NCI-H2029 treated with DMSO at 0.1 percent for 48 hours (cell line): Measurements from ENCODE around the gene CDK6.
"Not testable (repeated sequence)": the region's sequence is repeated elsewhere in the genome, so short reads cannot be mapped to it uniquely, and the experiment has no call there.

ENCODE experiments used
- DNase-seq: peaks from one replicate; lab custom pipeline; 2025; lab: John Stamatoyannopoulos, UW

The CDK6 gene

GRCh38 chr7:92761391-92762097, 74.8 kb downstream of the CDK6 start:
- no peak for DNase-seq

DNA sequence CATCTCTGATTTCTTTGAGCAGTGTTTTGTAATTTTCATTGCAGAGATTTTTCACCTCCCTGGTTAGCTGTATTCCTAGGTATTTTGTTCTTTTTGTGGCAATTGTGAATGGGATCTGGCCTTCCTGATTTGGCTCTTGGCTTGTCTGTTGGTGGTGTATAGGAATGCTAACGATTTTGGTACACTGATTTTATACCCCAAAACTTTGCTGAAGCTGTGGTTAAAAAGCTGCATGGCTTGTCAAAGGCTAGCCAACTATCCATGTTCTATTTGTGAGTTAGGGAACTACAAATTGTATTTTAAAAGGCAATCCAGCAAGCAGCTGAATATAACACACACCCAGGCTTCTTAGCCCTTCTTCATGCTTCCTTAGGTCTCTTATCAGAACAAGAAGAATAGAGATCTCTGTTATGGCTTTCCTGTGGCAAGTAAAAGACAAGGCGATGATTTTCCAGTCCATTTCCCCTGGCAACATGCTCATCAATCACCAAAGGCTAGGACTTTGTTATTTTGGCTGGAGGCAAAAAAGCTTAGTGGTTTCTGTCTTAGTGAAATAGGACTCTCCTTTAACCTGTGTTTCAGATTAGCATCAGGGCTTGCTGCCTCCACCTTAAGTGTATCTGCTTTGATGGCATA, 77.5 kb downstream of the CDK6 start:
- DNase-seq = no peak

DNA sequence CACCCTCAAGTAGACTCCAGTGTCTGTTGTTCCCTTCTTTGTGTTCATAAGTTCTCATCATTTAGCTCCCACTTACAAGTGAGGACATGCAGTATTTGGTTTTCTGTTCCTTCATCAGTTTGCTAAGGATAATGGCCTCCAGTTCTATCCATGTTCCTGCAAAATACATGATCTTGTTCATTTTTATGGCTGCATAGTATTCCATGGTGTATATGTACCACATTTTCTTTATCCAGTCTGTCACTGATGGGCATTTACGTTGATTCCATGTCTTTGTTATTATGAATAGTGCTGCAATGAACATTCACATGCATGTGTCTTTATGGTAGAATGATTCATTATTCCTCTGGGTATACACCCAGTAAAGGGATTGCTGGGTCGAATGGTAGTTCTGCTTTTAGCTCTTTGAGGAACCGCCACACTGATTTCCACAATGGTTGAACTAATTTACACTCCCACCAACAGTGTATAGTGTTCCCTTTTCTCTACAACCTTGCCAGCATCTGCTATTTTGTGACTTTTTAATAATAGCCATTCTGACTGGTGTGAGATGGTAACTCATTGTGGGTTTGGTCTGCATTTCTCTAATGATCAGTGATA, 79.0 kb downstream of the CDK6 start:
- DNase-seq = not testable (repeated sequence)

- no peak for DNase-seq
Observed at GRCh38 chr7:92755680-92756079, 80.7 kb downstream of the CDK6 start.

DNA sequence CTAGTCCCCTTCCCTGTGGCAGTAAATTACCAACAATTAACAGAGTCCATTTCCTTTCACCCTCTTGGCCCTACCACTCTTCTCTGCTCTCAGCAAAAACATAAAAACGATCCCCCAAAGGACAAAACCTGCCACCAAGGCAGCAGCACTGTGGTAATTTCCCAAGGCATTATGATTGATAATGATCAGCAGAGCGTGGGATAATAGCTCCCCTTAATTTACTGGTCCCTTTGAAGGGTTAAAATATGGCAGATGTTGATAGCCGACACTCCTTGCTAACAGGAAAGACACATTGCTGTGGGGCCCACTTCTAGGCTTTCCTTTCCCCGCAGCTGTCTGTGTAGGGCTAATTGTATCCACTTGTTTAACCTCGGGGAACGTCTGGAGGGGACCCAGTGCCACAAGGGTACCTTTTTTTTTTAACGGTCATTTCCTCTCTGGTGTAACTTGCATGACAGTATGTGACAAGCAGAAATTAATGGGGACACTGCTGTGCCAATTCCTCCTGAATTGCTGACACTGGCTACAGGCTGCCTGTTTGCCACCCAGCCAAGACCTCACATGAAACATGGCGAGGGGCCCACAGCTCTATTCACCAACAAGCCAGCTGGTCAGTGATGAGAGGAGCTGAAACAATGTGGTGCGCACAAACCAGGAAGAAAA, 81.3 kb downstream of the CDK6 start:
- peak; percentile 5 for DNase-seq

DNA sequence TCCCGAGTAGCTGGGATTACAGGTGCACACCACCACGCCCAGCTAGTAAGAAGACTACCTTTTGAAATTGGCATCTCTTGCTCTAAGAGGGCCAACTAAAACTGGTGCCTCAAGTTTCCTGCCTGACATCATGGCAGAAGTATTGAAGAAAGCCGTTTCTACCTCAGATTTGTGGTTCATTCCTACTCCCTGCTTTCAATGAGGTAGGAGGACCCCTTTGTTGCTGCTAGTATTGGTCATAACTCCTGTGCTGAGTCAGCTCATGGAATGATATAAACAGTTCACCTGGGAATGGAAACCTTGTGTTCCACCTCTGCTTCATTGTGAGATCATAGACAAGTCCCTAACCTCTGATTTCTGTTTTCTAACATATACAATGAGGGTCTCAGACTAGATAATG, 82.8 kb downstream of the CDK6 start:
- no peak for DNase-seq

GRCh38 chr7:92751902-92752901, 84.2 kb downstream of the CDK6 start:
- DNase-seq = no peak

- no peak for DNase-seq
Observed at GRCh38 chr7:92750946-92751345, 85.4 kb downstream of the CDK6 start.

- DNase-seq = no peak
Observed at GRCh38 chr7:92750447-92750839, 85.9 kb downstream of the CDK6 start.

- DNase-seq = no peak
Observed at GRCh38 chr7:92749832-92750446, 86.4 kb downstream of the CDK6 start.

DNA sequence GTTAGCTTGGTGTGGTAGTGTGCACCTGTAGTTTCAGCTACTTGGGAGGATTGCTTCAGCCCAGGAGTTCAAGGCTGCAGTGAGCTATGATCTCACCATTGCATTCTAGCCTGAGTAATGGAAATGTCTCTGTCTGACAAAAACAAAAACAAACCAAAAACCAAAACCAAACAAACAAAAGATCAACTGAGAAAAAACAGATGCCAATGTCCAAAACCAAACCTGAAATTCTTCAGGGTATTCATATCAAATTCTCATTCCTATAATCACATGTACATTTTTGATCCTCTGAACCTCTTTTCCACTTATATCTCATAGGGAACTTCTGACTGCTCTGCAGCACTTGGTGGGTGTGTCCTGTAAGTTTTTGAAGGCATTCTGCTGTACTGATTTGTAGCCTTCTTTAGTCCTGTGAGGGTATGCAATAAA, 87.0 kb downstream of the CDK6 start:
- no peak for DNase-seq

DNA sequence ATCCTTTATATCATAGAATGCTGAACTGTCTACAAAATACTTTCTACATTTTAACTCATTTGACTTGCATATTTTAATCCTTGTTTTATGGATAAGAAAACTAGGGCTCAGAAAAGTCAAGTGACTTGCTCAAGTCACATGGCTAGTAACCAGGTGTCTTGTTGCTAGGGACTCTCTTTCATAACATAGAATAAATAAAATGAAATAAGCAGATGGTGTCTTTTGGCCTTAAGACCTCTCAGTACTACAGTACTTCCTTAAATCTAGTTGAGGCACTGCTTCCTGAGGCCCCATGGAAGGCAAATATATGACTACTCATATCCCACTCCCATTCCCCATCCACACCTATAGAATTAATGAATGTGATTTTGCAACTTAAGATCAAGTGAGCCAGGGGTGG, 87.9 kb downstream of the CDK6 start:
- no peak for DNase-seq

GRCh38 chr7:92747041-92747835, 89.1 kb downstream of the CDK6 start:
- DNase-seq = no peak

DNA sequence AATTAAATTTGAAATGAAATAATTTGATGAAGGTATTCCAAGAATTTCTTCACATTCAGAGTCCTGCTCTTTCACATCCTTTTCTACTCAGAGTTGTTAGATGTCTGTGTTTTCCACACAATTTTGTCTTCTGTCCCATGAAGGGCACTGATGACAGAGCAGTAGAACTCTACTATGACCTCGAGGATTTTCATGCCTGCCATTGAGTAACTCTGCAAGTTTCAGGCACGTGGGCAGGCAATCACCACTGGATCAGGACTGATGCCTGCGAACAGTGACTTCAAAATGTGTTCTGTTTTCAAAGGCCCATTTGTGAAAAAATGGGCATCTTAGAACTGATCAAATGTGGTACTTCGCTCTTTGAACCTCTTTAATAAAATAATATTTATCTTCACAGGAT, 91.1 kb downstream of the CDK6 start:
- DNase-seq = no peak

DNA sequence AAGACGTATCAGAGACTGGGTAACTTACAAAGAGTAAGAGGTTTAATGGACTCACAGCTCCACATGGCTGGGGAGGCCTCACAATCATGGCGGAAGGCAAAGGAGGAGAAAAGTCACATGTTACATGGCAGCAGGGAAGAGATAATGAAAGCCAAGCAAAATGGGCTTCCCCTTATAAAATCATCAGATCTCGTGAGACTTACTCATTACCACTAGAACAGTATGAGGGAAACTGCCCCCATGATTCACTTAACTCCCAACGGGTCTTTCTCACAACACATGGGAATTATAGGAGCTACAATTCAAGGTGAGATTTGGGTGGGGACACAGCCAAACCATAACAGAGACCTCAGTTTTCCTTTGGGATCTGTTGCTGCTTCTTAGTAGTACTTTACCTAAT, 92.2 kb downstream of the CDK6 start:
- DNase-seq = not testable (repeated sequence)

GRCh38 chr7:92742186-92742585, 94.2 kb downstream of the CDK6 start:
- no peak for DNase-seq

- DNase-seq = no peak
Observed at GRCh38 chr7:92740700-92741126, 95.7 kb downstream of the CDK6 start.

DNA sequence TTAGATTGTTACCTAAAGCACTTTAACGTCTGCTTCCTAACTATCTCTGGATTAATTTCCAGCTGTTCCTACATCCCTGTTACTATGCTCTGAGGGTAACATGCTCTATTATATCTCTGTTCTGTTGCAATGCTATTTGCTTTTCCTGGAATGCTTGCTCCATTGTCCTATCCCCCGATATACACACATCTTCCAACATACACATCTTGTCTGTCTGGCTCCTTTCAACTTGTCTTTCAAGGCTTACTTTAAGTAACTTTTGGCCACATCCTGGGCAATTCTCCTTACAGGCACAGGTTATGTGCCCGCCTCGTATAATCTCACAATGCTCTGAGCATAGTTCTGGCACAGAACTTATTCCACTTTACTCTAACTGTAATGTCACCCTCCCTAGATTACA, 96.2 kb downstream of the CDK6 start:
- DNase-seq = no peak

DNA sequence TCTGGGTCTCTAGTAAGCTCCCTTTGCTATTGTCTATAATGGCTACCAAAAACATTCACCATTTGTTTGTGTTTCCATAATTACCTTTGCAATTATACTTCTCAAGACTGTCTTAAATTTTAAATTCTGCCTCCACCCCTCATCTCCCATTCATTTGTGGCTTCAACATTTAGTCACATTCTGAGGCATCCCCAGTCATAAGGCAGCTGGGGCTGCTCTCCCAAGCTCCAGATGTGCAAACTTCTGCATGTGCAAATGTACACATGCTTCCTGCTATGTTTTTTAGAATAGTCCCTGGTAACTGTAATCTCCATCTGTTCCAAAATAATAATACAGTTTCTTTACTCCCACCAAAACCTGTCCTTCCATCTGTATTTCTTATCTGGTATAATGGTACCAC, 97.3 kb downstream of the CDK6 start:
- no peak for DNase-seq

DNA sequence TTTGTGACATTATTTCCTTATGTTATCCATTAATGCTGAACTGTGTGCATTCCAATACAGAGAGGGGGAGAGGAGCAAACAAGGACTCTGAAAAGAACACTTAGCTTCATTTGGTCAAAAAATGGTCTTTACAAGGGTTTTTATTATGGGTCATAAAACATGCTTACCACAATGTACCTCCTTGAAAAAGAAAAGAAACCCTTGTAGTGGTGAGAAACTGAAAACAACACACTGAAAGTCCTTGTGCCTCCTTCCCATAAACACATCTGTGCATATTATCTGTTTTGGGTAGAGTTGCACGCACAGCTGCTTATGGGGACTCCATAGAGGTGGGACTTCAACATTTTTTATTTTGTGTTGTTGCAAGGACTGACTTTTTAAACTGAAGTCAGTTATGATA, 98.7 kb downstream of the CDK6 start:
- no peak for DNase-seq
